Colonic mucosa (tissue), 4 donors: Measurements from ENCODE around the gene SEMA6B. TPM values are rescaled to one million over a fixed set of nuclear protein-coding genes. Genes with fewer than 3 reads are reported as not detected.

Experiments
- DNase-seq: peaks from one replicate; pipeline ENCODE4 v3.0.0-alpha.2; 2020
- H3K27ac ChIP-seq: fragments of 200-600 bp; one replicate; pipeline ENCODE4 v1.8.0; 2021
- H3K27me3 ChIP-seq: fragments of 200-600 bp; one replicate; pipeline ENCODE4 v1.8.0; 2021
- H3K36me3 ChIP-seq: fragments of 200-600 bp; one replicate; pipeline ENCODE4 v1.8.0; 2021
- H3K4me1 ChIP-seq: fragments of 200-600 bp; one replicate; pipeline ENCODE4 v1.8.0; 2021; ENCODE audit warnings: mild to moderate bottlenecking
- H3K4me3 ChIP-seq: fragments of 200-600 bp; one replicate; pipeline ENCODE4 v1.8.0; 2021
- H3K9ac ChIP-seq, 2 donors: one replicate each; pipeline ENCODE4 v1.7.0; 2013; ENCODE audit warnings: control low read depth in 2 of 2, low read depth in 2 of 2, low read length in 2 of 2
- H3K9me3 ChIP-seq: fragments of 200-600 bp; one replicate; pipeline ENCODE4 v1.8.0; 2021
- intact Hi-C: fragments of 100-400 bp; cut with DNase I; formaldehyde crosslinking; loops from one replicate; pipeline ENCODE4 v1.14.1; 2022
- total RNA-seq, 2 donors: library from RNA; stranded (reverse); fragmentation: NEBNext Ultra II Directional in 1 of 2; extraction: Animal tissue kit (Norgen Biotek cat#: 25700) in 1 of 2; gene quantifications; one replicate each; pipeline ENCODE4 v1.2.1, GENCODE V29; 2021
- TF ChIP-seq, protein P1 (sequence below): fragments of 200-600 bp; IDR thresholded peaks from one replicate; pipeline ENCODE4 v1.8.0; 2022; ENCODE audit warnings: antibody characterized with exemption, mild to moderate bottlenecking
- donor health status: healthy.
- donor health status: DM: no; HTN: no; CAD: no.
- donor health status: DM: no; HTN: no; CAD: no.

Gene SEMA6B
- total RNA-seq, 2 donors from 2014 or later, result 1.3 to 5.6 TPM

DNA sequence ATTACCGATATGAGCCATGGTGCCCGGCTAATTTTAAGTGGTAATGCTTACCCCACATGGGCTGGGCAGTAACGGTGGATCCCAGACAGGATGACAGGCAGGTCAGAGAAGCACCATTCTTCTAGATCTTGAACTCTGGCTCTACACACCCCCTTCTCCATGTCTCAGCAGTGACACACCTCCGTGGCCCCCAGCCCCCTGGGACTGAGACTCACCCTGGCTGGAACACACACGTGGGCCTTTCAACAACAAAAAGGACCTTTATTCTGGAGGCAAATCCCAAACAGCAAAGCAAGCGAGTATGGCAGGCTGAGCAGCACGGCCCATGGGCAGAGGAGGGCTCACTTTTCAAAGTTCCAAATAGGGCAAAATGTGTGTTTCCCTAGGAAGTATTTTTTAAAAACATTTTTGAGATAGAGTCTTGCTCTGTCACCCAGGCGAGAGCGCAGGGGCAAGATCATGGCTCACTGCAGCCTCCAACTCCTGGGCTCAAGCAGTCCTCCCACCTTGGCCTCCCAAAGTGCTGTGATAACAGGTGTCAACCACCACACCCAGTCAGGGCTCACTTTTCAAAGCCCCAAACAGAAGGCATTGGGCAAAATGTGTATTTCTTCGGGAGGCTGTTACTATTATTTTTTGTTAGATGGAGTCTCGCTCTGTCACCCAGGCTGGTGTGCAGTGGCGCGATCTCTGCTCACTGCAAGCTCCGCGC is 37.0 kb downstream of the SEMA6B start:
- H3K27me3 ChIP-seq, result no peaks in the 10 kb centered on the region
- no peaks in the 10 kb centered on the region for H3K9me3 ChIP-seq
- no peak overlapping the region for H3K27ac ChIP-seq
- no peaks in the 10 kb centered on the region for H3K4me1 ChIP-seq
- no peaks in the 10 kb centered on the region for H3K36me3 ChIP-seq
- no peak for DNase-seq
- no peak overlapping the region for H3K4me3 ChIP-seq
- intact Hi-C loops, result no loop called here
- no peak overlapping the region for H3K9ac ChIP-seq
- TF ChIP-seq, protein P1, sequence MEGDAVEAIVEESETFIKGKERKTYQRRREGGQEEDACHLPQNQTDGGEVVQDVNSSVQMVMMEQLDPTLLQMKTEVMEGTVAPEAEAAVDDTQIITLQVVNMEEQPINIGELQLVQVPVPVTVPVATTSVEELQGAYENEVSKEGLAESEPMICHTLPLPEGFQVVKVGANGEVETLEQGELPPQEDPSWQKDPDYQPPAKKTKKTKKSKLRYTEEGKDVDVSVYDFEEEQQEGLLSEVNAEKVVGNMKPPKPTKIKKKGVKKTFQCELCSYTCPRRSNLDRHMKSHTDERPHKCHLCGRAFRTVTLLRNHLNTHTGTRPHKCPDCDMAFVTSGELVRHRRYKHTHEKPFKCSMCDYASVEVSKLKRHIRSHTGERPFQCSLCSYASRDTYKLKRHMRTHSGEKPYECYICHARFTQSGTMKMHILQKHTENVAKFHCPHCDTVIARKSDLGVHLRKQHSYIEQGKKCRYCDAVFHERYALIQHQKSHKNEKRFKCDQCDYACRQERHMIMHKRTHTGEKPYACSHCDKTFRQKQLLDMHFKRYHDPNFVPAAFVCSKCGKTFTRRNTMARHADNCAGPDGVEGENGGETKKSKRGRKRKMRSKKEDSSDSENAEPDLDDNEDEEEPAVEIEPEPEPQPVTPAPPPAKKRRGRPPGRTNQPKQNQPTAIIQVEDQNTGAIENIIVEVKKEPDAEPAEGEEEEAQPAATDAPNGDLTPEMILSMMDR, result no peak

DNA sequence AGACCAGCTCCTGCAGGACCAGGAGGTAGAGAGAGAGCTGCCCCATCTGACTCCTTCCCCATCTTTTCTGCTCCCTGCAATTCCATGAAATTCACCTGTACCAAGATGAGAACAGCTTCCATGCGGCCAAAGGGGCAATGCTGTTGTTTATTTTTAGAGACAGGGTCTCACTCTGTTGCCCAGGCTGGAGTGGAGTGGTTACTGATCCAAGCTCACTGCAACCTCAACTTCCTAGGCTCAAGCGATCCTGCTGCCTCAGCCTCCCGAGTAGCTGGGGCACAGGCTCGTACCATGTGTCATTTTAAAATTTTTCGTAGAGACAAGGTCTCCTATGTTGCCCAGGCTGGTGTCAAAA is 37.6 kb downstream of the SEMA6B start:
- Histone ChIP-seq H3K9ac (no peak overlapping the region), H3K36me3 (no peaks in the 10 kb centered on the region), H3K27me3 (no peaks in the 10 kb centered on the region), H3K27ac (no peak overlapping the region), H3K4me1 (no peaks in the 10 kb centered on the region), H3K4me3 (no peak overlapping the region), H3K9me3 (no peaks in the 10 kb centered on the region)
- TF ChIP-seq, protein P1, result no peak
- intact Hi-C loops, result no loop called here
- no peak for DNase-seq

DNA sequence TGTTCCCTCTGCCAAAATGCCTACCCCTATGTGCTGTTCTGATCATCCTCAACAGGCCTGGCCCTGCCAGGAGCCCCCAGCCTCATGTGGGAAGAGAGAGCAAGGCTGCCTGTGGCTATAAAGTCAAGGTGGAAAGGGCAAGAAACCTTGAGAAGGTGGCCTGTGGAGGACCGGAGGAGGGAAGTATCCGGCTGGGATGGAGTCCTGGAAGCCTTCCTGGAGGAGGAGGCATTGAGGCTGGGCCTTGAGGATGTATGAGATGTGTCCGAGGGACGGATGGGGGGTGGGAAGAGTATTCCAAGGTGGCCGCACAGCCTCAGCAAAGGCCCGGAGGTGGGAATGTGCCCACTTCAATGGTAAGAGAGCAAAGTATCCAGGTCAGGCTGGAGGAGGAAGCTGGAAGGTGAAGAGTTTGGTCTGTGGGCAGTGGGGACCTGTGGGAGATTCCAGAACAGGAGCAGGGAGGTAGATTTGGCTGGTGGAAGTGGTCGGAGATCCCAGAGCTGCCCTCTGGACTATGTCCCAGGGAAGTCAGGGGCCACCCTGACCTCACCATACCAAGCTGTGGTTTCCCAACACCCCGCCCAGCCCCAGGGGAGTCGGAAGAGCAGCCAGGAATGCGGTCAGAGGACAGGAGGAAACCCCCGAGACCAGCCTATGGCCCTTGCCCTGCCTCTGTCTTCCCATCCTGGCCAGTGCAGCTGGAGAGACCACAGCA is 38.2 kb downstream of the SEMA6B start:
- Histone ChIP-seq H3K27ac (no peak overlapping the region), H3K9me3 (no peaks in the 10 kb centered on the region), H3K4me3 (no peak overlapping the region), H3K9ac (no peak overlapping the region), H3K4me1 (no peaks in the 10 kb centered on the region), H3K36me3 (no peaks in the 10 kb centered on the region), H3K27me3 (no peaks in the 10 kb centered on the region)
- intact Hi-C loops, result no loop called here
- DNase-seq, result no peak
- TF ChIP-seq, protein P1, result no peak

DNA sequence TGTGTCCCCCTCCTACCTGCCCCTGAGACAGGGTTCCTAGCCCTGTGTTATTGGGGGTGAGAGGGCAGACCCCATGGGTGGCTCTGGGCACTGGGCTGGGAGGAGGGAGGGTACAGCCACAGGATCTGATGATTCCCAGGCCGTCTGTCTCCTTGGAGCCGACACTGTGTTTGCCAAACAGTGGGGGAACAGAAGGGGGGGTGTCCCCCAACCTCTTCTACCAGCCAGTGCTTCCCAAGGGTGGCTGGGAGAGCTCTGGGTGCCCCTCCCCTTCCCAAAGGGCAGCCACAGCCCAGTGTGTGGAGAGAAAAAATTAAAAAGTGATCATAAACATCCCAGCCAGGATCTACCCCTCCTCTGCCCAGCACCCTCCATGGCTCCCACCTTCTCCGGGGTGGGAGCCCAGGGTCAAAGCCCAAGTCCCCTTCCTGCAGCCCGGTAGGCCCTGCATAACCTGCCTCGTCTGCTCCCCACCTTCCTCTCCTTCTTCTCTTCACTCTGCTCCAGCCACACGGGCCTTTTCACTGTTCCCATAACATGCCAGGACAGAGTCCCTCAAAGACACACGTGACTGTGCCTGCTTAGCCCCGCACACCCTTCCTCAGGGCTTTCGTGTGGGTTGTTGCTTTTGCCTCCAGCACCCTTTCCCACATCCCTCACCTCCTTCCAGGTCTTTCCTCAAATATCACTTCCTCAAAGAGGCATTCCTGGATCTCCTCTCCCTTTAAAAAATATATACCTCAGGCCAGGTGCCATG is 39.8 kb downstream of the SEMA6B start:
- H3K9ac ChIP-seq, result no peak overlapping the region
- intact Hi-C loops, result no loop called here
- no peaks in the 10 kb centered on the region for H3K27me3 ChIP-seq
- no peaks in the 10 kb centered on the region for H3K9me3 ChIP-seq
- peak overlapping the region; percentile 18 for H3K27ac ChIP-seq
- no peak overlapping the region for H3K4me3 ChIP-seq
- no peaks in the 10 kb centered on the region for H3K36me3 ChIP-seq
- no peak for DNase-seq
- no peaks in the 10 kb centered on the region for H3K4me1 ChIP-seq
- TF ChIP-seq, protein P1, result no peak

DNA sequence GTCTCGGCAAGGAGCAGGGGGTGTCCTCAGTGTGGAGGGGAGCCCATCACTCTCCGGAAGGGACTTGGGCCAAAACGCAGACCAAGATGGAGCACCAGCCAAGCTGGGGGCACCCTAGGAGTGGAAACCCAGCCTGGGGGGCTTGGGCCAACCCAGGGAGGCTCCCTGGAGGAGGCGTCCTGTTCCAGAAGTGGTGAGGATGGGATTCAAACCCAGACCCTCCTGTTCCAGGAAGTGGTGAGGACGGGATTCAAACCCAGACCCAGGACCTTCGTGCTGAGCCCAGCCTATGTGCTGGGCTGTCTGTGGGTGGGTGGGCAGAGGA is 40.4 kb downstream of the SEMA6B start:
- intact Hi-C loops, result no loop called here
- Histone ChIP-seq H3K4me3 (no peak overlapping the region), H3K9me3 (no peaks in the 10 kb centered on the region), H3K9ac (no peak overlapping the region), H3K27ac (peak overlapping the region; percentile 18), H3K4me1 (no peaks in the 10 kb centered on the region), H3K27me3 (no peaks in the 10 kb centered on the region), H3K36me3 (no peaks in the 10 kb centered on the region)
- no peak for DNase-seq
- TF ChIP-seq, protein P1, result no peak
